ENCODE measurements around the gene TBC1D22A. TPM values are rescaled to one million over a fixed set of nuclear protein-coding genes. Genes with fewer than 3 reads are reported as not detected.
"Not testable (repeated sequence)": the region's sequence is repeated elsewhere in the genome, so short reads cannot be mapped to it uniquely, and the experiment has no call there.

Gene TBC1D22A
- total and polyA plus RNA-seq, 2 donors from 2014 or later, result 24.6 to 39.4 TPM

DNA sequence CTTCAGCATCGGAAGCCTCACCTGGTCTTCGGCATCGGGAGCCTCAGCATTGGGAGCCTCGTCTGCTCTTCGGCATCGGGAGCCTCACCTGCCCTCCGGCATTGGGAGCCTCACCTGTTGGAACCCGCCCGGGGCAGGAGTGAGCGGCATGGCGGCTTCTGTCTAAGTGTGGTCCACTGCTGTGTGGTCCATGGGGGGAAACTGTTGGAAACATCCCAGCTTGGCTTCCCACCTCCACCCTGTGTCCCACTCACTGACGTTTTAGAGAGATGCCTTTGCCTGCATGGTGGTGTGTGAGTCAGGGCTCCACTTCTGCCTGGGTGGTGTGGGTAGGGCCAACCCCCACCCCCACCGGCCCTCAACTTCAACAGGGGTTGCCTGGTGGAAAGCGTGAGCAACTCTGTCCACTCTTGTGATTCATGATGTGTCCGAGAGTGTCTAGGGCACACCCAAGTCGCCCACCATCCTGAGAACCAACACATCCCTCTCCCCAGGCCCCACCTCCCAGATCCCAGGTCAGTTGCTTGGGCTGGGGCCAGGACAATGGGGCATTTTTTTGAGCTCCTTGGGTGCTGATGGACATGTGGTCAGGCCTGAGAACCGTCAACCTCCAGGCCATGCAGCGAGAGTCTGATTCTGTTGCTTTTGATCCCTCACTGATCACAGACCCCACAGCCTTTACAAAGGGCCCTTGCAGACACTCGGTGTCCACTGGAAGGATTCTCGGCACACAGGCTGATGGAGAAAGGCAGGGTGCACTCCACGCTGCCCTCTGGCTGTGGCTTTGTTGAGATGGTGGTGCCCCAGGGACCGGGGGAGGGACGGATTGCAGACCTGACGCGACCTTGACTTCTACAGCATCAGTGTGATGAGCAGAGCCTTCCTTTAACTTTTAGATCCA, 406.7 kb downstream of the TBC1D22A start:
- TF ChIP-seq, protein P1, sequence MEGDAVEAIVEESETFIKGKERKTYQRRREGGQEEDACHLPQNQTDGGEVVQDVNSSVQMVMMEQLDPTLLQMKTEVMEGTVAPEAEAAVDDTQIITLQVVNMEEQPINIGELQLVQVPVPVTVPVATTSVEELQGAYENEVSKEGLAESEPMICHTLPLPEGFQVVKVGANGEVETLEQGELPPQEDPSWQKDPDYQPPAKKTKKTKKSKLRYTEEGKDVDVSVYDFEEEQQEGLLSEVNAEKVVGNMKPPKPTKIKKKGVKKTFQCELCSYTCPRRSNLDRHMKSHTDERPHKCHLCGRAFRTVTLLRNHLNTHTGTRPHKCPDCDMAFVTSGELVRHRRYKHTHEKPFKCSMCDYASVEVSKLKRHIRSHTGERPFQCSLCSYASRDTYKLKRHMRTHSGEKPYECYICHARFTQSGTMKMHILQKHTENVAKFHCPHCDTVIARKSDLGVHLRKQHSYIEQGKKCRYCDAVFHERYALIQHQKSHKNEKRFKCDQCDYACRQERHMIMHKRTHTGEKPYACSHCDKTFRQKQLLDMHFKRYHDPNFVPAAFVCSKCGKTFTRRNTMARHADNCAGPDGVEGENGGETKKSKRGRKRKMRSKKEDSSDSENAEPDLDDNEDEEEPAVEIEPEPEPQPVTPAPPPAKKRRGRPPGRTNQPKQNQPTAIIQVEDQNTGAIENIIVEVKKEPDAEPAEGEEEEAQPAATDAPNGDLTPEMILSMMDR (IDR thresholded peaks at IDR 0.05; ENCODE audit: borderline replicate concordance, extremely low read depth, insufficient read depth), result peak; percentile 10
- no peaks in the 10 kb centered on the region for H3K27me3 ChIP-seq (ENCODE audit: control insufficient read depth, insufficient read depth, low read length)
- DNase-seq (peak in 2 of 5 donors; percentile 28 to 45), FAIRE-seq (no peak)
- peaks cover 0 to 3% (median 0%) of the 10 kb centered on the region in 3 donors for H3K36me3 ChIP-seq (ENCODE audit: control insufficient read depth in 2 of 3, insufficient read depth in 3 of 3, low read length in 3 of 3)
- no peaks in the 10 kb centered on the region for H3K9me3 ChIP-seq (ENCODE audit: control insufficient read depth in 2 of 3, insufficient read depth in 1 of 3, low read length in 3 of 3)
- H3K9ac ChIP-seq (ENCODE audit: low read length in 3 of 3), result no peak overlapping the region
- no peak overlapping the region for H3K27ac ChIP-seq (ENCODE audit: low read depth in 2 of 2, low read length in 2 of 2)
- no peaks in the 10 kb centered on the region for H3K4me1 ChIP-seq (ENCODE audit: control insufficient read depth in 2 of 3, insufficient read depth in 2 of 3, low read depth in 1 of 3, low read length in 3 of 3)
- intact Hi-C loops (cut with DNase I), result no loop called here
- H3K4me3 ChIP-seq (ENCODE audit: low read length in 3 of 3), result no peak overlapping the region

DNA sequence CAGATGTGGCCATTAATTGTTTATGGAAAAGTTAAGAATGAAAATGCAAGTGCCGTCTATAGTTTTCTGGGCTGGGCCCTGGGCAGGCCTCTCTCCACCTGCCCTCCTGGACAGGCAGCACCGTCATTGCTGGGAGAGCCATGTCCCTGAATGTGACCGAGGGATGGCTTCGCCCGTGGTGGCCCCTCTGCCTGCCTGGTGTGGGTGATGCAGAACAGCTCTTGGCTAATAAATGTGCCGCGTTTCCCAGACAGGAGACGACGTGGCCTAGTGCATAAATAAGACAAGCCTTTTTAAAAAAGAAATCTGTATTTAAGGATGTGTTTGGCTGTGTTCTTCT, 407.3 kb downstream of the TBC1D22A start:
- TF ChIP-seq, protein P1 (IDR thresholded peaks at IDR 0.05; ENCODE audit: borderline replicate concordance, extremely low read depth, insufficient read depth), result no peak
- FAIRE-seq (no peak), DNase-seq (peak in 2 of 5 donors; percentile 18 to 52)
- Histone ChIP-seq H3K4me1 (ENCODE audit: control insufficient read depth in 2 of 3, insufficient read depth in 2 of 3, low read depth in 1 of 3, low read length in 3 of 3) (no peaks in the 10 kb centered on the region), H3K9ac (ENCODE audit: low read length in 3 of 3) (no peak overlapping the region), H3K4me3 (ENCODE audit: low read length in 3 of 3) (no peak overlapping the region), H3K27ac (ENCODE audit: low read depth in 2 of 2, low read length in 2 of 2) (no peak overlapping the region), H3K27me3 (ENCODE audit: control insufficient read depth, insufficient read depth, low read length) (no peaks in the 10 kb centered on the region), H3K36me3 (ENCODE audit: control insufficient read depth in 2 of 3, insufficient read depth in 3 of 3, low read length in 3 of 3) (peaks cover 0 to 3% (median 0%) of the 10 kb centered on the region in 3 donors), H3K9me3 (ENCODE audit: control insufficient read depth in 2 of 3, insufficient read depth in 1 of 3, low read length in 3 of 3) (no peaks in the 10 kb centered on the region)
- intact Hi-C loops (cut with DNase I), result no loop called here

DNA sequence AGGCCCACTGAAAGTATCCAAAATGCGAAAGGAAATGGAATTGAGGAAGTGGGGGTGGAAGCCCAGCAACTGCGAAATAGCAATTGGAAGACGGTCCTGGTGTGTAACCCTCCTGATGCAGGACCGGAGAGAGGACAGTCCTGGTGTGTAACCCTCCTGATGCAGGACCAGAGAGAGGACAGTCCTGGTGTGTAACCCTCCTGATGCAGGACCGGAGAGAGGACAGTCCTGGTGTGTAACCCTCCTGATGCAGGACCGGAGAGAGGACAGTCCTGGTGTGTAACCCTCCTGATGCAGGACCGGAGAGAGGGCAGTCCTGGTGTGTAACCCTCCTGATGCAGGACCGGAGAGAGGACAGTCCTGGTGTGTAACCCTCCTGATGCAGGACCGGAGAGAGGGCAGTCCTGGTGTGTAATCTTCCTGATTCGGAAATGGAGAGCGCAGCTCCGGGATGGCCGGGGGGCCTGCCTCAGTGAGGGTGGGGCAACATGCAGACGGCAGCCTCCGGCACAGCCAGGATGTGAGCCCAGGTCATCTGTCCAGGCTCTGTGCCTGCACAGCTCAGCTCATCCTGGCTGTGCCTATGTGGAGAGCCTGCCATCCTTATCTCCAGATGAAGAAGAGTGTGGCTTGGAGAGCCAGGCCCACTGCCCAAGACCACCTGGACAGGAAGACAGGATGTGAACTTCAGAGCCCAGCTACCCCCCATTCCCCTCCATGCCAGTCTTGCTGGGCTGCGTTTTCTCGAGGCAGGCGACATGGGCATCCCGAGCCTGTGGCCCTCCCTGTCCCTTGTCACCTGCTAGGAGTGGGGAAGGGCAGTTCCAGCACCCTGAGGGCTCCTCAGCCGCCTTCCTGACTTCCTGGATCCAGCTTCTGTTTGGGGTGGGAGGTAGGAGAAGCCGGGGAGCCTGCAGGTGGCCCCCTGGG, 408.3 kb downstream of the TBC1D22A start:
- FAIRE-seq; intact Hi-C loops (cut with DNase I); H3K9me3 ChIP-seq (ENCODE audit: control insufficient read depth in 2 of 3, insufficient read depth in 1 of 3, low read length in 3 of 3): not testable (repeated sequence)

More for the DNA sequence above, 408.3 kb downstream of the TBC1D22A start:
- H3K4me3 ChIP-seq (ENCODE audit: low read length in 3 of 3); H3K36me3 ChIP-seq (ENCODE audit: control insufficient read depth in 2 of 3, insufficient read depth in 3 of 3, low read length in 3 of 3); H3K27me3 ChIP-seq (ENCODE audit: control insufficient read depth, insufficient read depth, low read length); H3K9ac ChIP-seq (ENCODE audit: low read length in 3 of 3); H3K27ac ChIP-seq (ENCODE audit: low read depth in 2 of 2, low read length in 2 of 2); H3K4me1 ChIP-seq (ENCODE audit: control insufficient read depth in 2 of 3, insufficient read depth in 2 of 3, low read depth in 1 of 3, low read length in 3 of 3): not testable (repeated sequence)
- peak in 2 of 5 donors; percentile 28 to 57 for DNase-seq
